Measurements from ENCODE around the gene DLX5.

DLX5 gene

GRCh38 chr7:97027427-97028234 lies 3.0 kb upstream of the DLX5 start:
- peaks cover 49% of the 10 kb centered on the region for H3K27me3 ChIP-seq (ENCODE audit: insufficient read depth, insufficient read length)
- no peak for DNase-seq (ENCODE audit: low read depth, low spot score)
- H3K9ac ChIP-seq (ENCODE audit: insufficient read length, low read depth): peak overlapping the region; percentile 24
- peaks cover 4% of the 10 kb centered on the region for H3K4me1 ChIP-seq (ENCODE audit: insufficient read depth, insufficient read length)
- peak overlapping the region; percentile 29 for H3K4me3 ChIP-seq (ENCODE audit: insufficient read length, low read depth)
- no peaks in the 10 kb centered on the region for H3K36me3 ChIP-seq (ENCODE audit: insufficient read depth, insufficient read length, low read length)
- no peaks in the 10 kb centered on the region for H3K9me3 ChIP-seq (ENCODE audit: insufficient read depth, low read length)
- TF ChIP-seq SUZ12 (IDR thresholded peaks at IDR 0.05; ENCODE audit: extremely low read depth, insufficient read depth, insufficient read length): no peak
- no peak for TF ChIP-seq YY1 (IDR thresholded peaks at IDR 0.05; ENCODE audit: insufficient read depth, insufficient read length)
- no peak for TF ChIP-seq ZNF274 (IDR thresholded peaks at IDR 0.05; ENCODE audit: low read depth, low read length)

- TF ChIP-seq YY1 (IDR thresholded peaks at IDR 0.05; ENCODE audit: insufficient read depth, insufficient read length) (no peak), ZNF274 (IDR thresholded peaks at IDR 0.05; ENCODE audit: low read depth, low read length) (no peak), SUZ12 (IDR thresholded peaks at IDR 0.05; ENCODE audit: extremely low read depth, insufficient read depth, insufficient read length) (no peak)
- peaks cover 4% of the 10 kb centered on the region for H3K4me1 ChIP-seq (ENCODE audit: insufficient read depth, insufficient read length)
- no peak for DNase-seq (ENCODE audit: low read depth, low spot score)
- H3K4me3 ChIP-seq (ENCODE audit: insufficient read length, low read depth): peak overlapping the region; percentile 29
- peak overlapping the region; percentile 38 for H3K9ac ChIP-seq (ENCODE audit: insufficient read length, low read depth)
- no peaks in the 10 kb centered on the region for H3K36me3 ChIP-seq (ENCODE audit: insufficient read depth, insufficient read length, low read length)
- peaks cover 57% of the 10 kb centered on the region for H3K27me3 ChIP-seq (ENCODE audit: insufficient read depth, insufficient read length)
- H3K9me3 ChIP-seq (ENCODE audit: insufficient read depth, low read length): no peaks in the 10 kb centered on the region
Measured at GRCh38 chr7:97026715-97027426, 2.2 kb upstream of the DLX5 start.

GRCh38 chr7:97025983-97026714 lies 1.5 kb upstream of the DLX5 start:
- Histone ChIP-seq H3K27me3 (ENCODE audit: insufficient read depth, insufficient read length) (peaks cover 64% of the 10 kb centered on the region), H3K36me3 (ENCODE audit: insufficient read depth, insufficient read length, low read length) (no peaks in the 10 kb centered on the region), H3K4me1 (ENCODE audit: insufficient read depth, insufficient read length) (peaks cover 4% of the 10 kb centered on the region), H3K9me3 (ENCODE audit: insufficient read depth, low read length) (no peaks in the 10 kb centered on the region), H3K9ac (ENCODE audit: insufficient read length, low read depth) (peak overlapping the region; percentile 38), H3K4me3 (ENCODE audit: insufficient read length, low read depth) (no peak overlapping the region)
- TF ChIP-seq SUZ12 (IDR thresholded peaks at IDR 0.05; ENCODE audit: extremely low read depth, insufficient read depth, insufficient read length): peak; percentile 48
- TF ChIP-seq ZNF274 (IDR thresholded peaks at IDR 0.05; ENCODE audit: low read depth, low read length): no peak
- no peak for TF ChIP-seq YY1 (IDR thresholded peaks at IDR 0.05; ENCODE audit: insufficient read depth, insufficient read length)
- DNase-seq (ENCODE audit: low read depth, low spot score): no peak

- Histone ChIP-seq H3K9me3 (ENCODE audit: insufficient read depth, low read length) (no peaks in the 10 kb centered on the region), H3K36me3 (ENCODE audit: insufficient read depth, insufficient read length, low read length) (no peaks in the 10 kb centered on the region), H3K4me1 (ENCODE audit: insufficient read depth, insufficient read length) (peaks cover 6% of the 10 kb centered on the region), H3K27me3 (ENCODE audit: insufficient read depth, insufficient read length) (peaks cover 74% of the 10 kb centered on the region), H3K9ac (ENCODE audit: insufficient read length, low read depth) (no peak overlapping the region), H3K4me3 (ENCODE audit: insufficient read length, low read depth) (peak overlapping the region; percentile 55)
- DNase-seq (ENCODE audit: low read depth, low spot score): no peak
- TF ChIP-seq SUZ12 (IDR thresholded peaks at IDR 0.05; ENCODE audit: extremely low read depth, insufficient read depth, insufficient read length): no peak
- no peak for TF ChIP-seq YY1 (IDR thresholded peaks at IDR 0.05; ENCODE audit: insufficient read depth, insufficient read length)
- no peak for TF ChIP-seq ZNF274 (IDR thresholded peaks at IDR 0.05; ENCODE audit: low read depth, low read length)
Measured at GRCh38 chr7:97025130-97025499, 484 bp upstream of the DLX5 start.

- Histone ChIP-seq H3K27me3 (ENCODE audit: insufficient read depth, insufficient read length) (peaks cover 99% of the 10 kb centered on the region), H3K4me1 (ENCODE audit: insufficient read depth, insufficient read length) (peaks cover 6% of the 10 kb centered on the region), H3K9ac (ENCODE audit: insufficient read length, low read depth) (no peak overlapping the region), H3K36me3 (ENCODE audit: insufficient read depth, insufficient read length, low read length) (no peaks in the 10 kb centered on the region), H3K4me3 (ENCODE audit: insufficient read length, low read depth) (peak overlapping the region; percentile 55), H3K9me3 (ENCODE audit: insufficient read depth, low read length) (no peaks in the 10 kb centered on the region)
- TF ChIP-seq SUZ12 (IDR thresholded peaks at IDR 0.05; ENCODE audit: extremely low read depth, insufficient read depth, insufficient read length) (peak; percentile 43), ZNF274 (IDR thresholded peaks at IDR 0.05; ENCODE audit: low read depth, low read length) (no peak)
- DNase-seq (ENCODE audit: low read depth, low spot score): no peak
Measured at GRCh38 chr7:97022491-97023306, 1.9 kb downstream of the DLX5 start.

- H3K36me3 ChIP-seq (ENCODE audit: insufficient read depth, insufficient read length, low read length): no peaks in the 10 kb centered on the region
- peak overlapping the region; percentile 13 for H3K4me3 ChIP-seq (ENCODE audit: insufficient read length, low read depth)
- H3K27me3 ChIP-seq (ENCODE audit: insufficient read depth, insufficient read length): peaks cover 99% of the 10 kb centered on the region
- TF ChIP-seq YY1 (IDR thresholded peaks at IDR 0.05; ENCODE audit: insufficient read depth, insufficient read length): no peak
- TF ChIP-seq SUZ12 (IDR thresholded peaks at IDR 0.05; ENCODE audit: extremely low read depth, insufficient read depth, insufficient read length): no peak
- no peak for TF ChIP-seq ZNF274 (IDR thresholded peaks at IDR 0.05; ENCODE audit: low read depth, low read length)
- no peak for DNase-seq (ENCODE audit: low read depth, low spot score)
- H3K9ac ChIP-seq (ENCODE audit: insufficient read length, low read depth): peak overlapping the region; percentile 42
- H3K4me1 ChIP-seq (ENCODE audit: insufficient read depth, insufficient read length): peaks cover 7% of the 10 kb centered on the region
- H3K9me3 ChIP-seq (ENCODE audit: insufficient read depth, low read length): no peaks in the 10 kb centered on the region
Measured at GRCh38 chr7:97021747-97022490, 2.7 kb downstream of the DLX5 start.
